GM21381 (cell line): ENCODE measurements around the gene FGF22.
"Not testable (repeated sequence)": the region's sequence is repeated elsewhere in the genome, so short reads cannot be mapped to it uniquely, and the experiment has no call there.

Experiments used
- ATAC-seq: cut with Tn5 transposase; IDR thresholded peaks from one replicate; pipeline ENCODE4 v1.9.1; 2021; ENCODE audit warnings: mild to moderate bottlenecking, moderate library complexity; ENCODE audit not compliant: unreplicated experiment

FGF22 gene

DNA sequence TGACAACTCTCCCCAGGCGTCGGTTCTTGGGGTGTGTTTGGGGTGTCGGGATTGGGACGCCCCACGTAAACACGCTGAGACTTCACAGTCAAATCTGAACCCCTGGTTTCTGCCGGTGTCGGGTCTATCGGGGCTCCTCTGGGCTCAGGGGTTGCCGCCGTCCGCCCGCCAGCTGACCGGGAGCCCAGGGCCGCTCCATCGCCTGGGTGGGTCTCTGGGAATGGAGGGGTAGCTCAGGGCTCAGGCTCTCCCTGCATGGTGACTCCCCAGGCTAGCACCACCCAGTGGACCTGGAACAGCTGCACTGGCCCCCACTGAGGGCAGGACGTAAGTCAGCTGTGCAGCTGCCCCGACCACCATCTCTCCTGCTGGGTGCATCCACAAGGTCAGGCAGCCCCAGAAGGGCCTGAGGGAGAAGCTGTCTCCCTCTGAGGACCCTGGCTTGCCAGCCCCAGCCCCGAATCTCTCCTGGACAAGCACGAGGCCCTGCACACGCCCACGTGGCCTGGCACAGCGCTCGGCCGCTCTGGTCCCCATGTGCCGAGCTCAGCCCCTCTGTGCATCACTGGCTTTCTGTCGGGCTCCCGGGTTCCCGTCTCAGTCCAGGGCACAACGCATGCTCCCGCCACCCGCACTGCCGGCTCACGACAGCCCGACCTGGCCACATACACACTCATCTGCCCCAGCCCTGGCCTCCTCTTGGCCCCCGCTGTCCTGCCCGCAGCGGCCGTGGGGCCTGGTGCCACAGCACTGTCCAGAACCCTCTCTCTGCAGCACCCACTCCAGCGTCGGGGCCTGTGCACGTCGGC, 17.3 kb downstream of the FGF22 start:
- ATAC-seq: no peak

DNA sequence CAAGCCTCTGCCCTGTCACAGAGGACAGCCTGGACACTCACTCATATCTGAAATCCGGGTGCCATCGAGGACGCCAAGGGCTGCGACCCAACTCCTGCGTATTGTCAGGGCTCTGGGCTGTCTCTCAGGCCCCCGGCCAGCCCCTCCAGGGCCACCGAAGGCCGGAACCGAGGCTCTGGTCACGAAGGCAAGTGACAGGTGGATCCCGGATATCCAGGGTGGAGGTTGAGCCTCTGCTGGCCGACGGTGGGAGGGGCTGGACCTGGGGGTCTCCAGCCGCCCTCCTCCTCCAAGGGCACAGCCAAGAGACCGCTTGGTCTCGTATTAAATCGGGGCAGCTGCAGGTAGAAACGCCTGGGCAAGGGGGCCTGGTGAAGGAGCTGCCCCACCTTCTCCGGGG, 17.9 kb downstream of the FGF22 start:
- no peak for ATAC-seq

DNA sequence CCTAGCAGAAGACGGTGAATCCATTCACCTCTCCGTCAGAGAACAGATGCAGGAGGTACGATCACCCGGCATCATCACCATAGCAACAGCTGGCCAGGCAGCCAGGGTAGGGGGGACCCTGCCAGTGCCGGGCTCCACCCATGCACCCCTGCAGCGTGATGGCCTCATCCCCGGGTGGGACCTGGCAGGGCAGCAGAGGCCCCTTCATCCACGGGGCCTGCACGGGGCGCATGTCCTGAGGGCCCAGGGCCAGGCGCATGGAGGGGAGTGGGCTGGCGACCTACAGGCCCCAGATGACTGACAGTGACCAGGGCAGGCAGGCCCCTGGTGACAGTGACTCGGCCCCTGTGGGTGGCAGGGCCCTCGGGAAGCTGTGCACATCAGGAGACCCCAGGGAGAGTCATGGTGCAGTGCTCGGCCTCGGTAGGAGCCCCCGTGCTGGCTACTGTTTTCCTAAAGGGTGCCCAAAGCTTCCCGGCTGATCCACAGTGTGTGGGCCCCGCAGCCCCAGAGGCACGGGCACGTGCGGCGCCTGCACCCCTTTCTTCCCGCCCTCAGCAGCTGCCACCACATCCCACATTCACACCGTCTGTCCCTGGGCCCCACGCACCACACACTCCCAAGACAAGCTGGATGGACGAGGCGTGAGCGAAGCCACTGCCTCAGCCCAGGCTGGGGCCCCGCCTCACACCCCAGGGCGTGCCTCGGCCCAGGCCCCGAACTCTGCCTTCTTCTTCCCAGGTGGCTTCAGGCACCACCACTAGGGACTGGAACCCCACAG, 18.6 kb downstream of the FGF22 start:
- no peak for ATAC-seq

DNA sequence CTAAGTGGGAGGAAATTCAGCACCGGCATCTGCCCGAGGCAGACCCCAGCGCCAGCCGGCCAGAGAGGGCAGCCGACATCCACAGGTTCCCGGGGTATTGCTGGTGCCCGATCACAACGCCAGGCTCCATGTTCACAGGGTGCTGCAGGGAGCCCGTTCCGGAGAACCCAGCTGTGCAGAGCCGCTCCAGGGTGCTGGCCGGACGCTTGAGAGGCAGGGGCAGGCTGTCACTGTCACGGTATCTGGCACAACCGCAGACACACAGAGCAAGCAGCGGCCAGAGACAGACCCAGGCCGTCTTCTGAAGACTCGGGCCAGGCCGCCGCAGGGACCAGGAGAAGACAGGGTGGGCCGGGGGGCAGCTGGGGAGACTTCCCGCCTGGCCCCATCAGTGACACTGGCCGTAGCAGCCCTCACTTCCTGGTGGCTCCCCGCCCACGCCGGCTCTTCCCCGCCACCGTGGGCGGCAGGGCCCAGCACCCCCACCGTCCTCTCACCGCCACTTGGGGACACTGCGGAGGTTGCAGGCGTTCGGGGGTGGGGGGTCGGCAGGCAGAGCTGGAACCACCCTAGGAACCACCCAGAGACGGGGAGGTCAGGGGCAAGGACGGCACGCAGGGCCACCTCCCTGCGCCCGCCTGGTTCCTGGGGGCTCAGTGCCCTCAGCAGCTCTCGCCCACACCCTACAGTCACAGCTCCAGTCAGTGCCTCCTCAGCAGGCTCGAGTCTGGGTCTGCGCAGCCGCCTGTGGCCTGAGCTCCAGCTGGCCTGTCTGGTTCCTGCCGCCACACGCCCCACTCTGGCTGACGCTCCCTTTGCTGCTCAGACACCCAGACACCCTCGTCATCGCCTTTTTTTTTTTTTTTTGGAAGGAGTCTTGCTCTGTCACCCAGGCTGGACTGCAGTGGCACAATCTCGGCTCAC, 19.5 kb downstream of the FGF22 start:
- no peak for ATAC-seq

DNA sequence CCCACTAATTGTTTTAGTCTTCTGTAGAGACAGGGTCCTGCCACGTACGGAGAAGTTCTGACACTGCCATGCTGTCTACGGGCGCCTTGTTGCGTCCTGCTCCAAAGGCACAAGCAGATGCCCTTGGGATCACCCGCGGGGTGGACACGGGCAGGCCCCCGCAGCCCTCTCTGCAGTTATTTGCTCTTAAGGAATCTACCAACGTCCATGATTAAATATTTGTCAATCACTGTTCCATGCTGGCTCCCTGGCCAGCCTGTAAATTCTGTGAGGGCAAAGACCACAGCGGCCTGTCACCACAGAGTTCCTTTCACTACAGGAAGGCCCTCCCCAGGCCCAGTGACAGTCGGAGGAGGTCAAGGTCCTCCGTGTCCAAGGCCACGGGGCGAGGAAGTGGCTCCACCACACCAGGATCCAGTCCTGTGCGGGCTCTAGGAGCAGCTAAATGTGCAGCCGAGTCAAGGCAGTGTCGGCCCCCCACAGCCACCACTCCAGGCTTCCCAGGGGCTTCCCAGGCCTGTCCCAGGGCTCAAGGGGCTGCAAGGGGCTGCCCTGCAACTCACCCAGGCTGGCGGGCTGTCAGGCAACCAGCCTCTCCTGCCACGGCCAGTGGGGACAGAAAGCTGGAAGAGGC, 21.2 kb downstream of the FGF22 start:
- ATAC-seq: no peak

DNA sequence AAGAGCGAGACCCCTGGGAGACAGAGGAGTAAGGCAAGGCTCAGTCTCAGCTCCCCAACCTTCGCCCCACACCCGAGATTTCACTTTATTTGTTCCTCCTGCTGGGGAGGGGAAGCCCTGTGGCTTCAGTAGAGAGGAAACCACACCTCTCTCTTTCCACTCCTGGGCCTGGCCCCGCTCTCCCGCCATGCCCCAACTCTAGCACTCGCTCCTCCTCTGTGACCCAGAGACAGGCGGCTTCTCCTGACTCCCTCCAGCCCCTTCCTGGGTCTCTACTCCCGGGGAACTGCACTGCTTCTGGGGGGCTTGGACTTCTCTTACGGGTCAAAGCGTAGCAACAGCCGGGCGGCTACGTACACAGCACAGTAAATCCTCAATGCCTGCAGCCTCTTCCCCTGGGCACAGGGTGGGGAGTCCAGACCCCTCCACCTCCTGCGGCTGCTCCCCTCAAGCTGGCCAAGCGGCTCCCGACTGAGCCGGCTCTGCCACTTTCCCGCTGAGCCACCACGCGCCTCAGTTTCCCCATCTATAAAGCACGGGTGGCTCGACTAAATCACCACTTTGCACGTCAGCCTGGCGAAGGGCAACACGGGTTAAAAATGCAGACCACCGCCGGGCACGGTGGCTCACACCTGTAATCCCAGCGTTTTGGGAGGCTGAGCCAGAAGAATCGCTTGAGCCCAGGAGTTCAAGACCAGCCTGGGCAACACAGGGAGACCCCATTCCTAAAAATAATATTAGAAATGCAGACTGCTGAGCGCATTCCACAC, 21.9 kb downstream of the FGF22 start:
- no peak for ATAC-seq

DNA sequence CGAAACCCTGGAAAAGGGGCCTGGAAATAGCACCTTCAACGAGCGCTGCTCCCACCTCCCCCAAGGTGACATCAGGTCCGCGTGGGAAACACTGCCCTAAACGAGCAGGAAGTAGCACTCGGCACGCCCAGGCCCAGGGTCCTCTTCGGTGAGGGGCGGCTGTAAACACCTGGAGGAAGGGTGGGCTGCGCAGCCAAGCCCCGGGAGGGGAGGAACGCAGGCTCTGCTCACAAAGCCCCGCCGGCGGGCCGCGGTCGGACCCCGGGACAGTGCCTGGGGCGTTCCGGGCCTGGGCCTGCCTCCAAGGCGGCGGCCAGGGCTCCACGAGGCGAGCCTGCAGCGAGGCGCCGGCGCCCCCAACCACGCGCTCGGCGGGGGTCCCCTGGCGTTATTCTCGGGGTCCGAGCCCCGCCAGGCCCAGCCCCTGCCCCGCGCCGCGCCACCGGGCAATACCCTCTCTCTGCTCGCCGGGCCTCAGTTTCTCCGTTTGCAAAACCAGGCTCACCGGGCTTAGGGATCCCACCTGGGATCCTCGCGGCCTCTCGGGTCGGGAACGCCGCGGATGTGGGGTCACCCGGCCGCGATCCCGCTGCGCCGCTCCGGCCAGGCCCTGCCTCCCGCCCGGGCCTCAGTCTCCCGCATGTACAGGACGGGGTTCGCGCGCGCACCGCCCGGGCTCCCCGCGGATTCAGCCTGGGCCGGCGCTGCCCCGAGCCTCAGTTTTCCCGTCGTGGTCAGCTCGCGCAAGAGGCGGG, 22.7 kb downstream of the FGF22 start:
- peak; percentile 3 for ATAC-seq

DNA sequence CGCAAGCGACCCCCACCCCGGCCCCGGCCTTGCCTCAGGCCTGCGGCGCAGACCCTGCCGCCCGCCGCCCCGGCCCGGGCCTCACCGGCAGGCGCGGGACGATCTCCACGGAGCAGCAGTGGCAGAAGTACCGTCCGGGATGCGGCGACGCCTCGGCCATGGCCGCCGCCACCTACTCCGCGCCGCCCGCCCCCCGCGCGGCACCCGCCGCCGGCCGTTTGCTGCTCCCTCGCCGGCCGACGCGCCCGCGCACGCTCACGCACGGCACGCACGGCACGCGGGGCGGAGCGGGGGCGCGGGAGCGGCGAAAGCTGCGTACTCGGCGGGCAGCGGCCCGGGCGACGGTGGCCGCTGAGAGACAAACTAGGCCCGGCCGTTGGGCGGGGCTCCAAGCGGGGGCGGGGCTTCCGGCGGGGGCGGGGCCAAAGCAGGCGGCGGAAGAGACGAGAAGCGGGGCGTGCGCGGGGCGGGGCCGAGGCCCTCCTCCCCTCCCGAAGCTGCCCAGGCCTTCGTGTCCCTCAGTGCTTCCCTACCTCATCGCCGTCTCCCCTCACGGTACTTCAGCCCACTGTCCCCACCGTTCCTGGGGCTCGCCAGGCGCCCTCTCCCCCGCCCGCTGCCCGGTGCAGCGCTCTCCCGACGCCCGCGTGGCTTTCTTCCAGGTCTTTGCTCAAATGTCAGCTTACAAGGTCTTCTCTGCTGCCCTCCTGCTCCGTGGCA, 23.4 kb downstream of the FGF22 start, which contains the start of gene RNF126:
RNF126 (minus strand) TSS at position 253 of the 720 bp plus-strand sequence; CDS start at position 160, 93 bp downstream.
- peak; percentile 61 for ATAC-seq

DNA sequence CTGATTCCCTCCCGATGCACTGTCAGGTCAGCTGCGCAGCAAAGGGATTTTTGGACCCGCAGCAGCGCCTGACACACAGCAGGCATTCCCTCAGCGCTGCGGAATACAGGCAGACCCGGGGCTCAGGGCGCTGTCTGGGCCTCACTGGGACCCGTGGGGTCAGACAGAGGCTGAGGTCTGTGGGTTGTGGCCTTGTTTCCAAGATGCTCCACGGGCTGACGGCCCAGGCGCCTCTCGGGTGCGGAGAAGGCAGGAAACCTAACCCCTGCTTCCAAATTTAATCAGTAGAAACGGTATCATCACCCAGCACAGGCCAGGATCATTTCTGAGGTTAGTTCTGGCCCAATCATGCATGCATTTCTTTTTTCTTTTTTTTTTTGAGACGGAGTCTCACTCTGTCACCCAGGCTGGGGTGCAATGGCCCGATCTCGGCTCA, 24.0 kb downstream of the FGF22 start:
- ATAC-seq: no peak

DNA sequence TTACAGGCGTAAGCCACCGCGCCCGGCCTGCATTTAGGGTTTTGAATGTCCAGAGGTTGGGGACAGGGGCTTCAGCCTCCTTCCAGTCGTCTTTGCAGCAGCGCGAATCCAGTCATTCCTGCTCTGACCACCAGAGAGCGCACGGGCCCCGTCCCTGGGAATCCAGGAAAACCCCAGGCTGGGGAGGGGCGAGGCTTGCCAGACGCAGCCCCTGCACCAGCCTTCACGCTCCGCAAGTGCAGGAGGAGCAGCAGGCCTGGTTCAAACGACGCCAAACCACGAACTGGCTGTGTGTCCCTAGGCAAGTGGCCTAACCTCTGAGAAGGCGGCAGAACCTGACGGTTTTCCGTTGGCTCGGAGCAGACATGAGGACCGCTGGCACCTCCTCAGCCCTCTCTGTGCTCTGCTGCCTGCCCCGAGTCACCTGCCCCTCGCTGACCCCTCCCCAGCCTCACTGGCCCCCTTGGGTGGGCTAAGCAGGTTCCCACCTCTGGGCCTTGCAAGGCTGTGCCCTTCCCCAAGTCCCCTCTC, 25.3 kb downstream of the FGF22 start:
- ATAC-seq: no peak

DNA sequence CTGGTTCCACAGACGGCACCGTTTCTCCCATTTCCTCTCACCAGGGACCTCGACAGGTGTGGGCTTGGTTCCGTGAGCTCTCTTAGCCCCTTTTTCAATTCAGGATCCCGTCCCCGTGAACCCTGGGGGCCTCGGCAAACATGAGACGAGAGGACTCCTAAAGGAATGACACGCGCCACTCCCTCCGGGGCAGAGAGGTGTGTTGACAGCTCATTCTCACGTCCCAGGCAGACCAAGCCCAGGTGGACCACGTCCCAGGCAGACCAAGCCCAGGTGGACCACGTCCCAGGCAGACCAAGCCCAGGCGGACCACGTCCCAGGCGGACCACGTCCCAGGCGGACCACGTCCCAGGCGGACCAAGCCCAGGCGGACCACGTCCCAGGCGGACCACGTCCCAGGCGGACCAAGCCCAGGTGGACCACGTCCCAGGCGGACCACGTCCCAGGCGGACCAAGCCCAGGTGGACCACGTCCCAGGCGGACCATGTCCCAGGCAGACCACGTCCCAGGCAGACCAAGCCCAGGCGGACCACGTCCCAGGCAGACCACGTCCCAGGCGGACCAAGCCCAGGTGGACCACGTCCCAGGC, 27.4 kb downstream of the FGF22 start:
- not testable (repeated sequence) for ATAC-seq

DNA sequence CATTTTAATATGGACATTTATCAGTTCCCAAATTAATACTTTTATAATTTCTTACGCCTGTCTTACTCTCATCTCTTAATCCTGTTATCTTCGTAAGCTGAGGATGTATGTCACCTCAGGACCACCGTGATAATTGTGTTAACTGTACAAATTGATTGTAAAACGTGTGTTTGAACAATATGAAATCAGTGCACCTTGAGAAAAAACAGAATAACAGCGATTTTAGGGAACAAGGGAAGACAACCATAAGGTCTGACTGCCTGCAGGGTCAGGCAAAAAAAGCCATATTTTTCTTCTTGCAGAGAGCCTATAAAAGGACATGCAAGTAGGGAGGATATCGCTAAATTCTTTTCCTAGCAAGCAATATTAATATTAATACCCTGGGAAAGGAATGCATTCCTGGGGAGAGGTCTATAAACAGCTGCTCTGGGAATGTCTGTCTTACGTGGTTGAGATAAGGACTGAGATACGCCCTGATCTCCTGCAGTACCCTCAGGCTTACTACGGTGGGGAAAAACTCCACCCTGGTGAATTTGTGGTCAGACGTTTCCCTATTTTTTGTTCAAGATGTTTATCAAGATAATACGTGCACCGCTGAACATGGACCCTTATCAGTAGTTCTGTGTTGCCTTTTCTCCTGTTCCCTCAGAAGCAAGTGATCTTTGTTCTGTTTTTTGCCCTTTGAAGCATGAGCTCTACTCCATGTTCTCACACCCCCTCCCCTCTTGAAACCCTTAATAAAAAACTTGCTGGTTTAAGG, 29.2 kb downstream of the FGF22 start:
- ATAC-seq: not testable (repeated sequence)

DNA sequence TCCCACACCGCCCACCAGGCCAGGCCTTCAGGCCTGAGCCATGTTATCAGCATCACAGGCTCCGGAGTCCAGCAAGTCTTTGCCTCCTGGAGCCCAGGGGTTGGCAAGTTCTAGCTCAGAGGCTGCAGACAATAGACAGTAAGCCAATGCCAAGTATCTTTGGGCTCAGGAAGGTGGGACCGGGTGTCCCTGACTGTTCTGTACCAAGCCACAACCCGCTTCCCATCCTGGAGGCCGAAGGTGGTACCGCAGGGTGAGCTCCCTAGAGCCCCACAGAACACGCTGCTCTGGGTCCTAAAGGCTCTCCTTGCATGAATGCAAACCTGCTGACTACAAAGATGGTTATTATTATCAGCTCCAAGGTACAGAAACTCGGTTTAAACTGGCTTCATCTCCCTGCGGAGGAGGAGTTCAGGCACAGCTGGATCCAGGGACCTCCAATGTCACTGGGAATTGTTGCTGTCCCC, 31.0 kb downstream of the FGF22 start:
- ATAC-seq: no peak

DNA sequence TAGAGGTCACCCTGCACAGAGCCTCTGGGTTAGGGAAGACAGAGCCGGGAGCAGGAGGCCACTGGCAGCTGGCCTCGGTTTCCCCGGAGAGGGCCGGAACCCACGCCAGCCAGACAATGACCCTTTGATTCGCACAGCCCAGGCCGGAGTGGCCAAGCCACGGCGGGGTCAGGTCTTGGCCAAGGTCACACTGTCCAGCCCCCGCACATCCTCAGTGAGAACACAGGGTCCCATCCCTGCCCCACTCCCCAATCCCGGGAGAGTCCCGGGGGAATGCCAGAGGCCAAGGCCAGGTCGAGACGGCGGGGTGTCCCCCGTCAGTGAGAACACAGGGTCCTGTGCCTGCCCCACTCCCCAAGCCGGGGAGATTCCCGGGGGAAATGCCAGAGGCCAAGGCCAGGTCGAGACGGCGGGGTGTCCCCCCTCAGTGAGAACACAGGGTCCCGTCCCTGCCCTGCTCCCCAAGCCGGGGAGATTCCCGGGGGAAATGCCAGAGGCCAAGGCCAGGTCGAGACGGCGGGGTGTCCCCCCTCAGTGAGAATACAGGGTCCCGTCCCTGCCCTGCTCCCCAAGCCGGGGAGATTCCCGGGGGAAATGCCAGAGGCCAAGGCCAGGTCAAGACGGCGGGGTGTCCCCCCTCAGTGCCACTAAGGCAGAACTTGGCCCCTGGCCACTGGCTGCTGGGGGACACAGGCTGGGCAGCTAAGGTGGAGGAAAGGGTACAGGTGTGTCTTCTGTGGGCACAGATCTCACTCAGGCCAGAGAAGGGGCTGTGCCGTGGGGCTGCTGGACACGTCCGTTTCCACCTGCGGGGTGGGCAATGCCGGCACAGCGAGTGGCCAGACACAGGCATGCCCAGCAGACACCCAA, 34.8 kb downstream of the FGF22 start:
- no peak for ATAC-seq

DNA sequence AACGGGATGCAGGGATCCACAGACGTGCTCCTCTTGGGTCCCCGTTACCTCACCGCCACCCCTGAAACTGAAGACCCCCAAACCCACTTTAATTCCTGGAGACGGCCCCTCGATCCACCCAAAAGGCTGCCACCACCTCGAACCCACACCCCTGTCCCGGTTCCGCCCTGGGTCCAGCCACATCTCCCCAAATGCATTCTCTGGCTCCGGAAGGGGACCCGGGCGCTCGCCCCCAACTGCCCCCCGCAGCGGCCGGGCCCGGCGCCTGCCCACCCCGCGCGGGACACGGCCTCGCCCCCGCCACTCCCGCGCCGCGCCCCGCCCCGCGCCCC, 36.3 kb downstream of the FGF22 start:
- ATAC-seq: no peak
